ENCODE measurements around the gene DNHD1.

The DNHD1 gene, protein sequence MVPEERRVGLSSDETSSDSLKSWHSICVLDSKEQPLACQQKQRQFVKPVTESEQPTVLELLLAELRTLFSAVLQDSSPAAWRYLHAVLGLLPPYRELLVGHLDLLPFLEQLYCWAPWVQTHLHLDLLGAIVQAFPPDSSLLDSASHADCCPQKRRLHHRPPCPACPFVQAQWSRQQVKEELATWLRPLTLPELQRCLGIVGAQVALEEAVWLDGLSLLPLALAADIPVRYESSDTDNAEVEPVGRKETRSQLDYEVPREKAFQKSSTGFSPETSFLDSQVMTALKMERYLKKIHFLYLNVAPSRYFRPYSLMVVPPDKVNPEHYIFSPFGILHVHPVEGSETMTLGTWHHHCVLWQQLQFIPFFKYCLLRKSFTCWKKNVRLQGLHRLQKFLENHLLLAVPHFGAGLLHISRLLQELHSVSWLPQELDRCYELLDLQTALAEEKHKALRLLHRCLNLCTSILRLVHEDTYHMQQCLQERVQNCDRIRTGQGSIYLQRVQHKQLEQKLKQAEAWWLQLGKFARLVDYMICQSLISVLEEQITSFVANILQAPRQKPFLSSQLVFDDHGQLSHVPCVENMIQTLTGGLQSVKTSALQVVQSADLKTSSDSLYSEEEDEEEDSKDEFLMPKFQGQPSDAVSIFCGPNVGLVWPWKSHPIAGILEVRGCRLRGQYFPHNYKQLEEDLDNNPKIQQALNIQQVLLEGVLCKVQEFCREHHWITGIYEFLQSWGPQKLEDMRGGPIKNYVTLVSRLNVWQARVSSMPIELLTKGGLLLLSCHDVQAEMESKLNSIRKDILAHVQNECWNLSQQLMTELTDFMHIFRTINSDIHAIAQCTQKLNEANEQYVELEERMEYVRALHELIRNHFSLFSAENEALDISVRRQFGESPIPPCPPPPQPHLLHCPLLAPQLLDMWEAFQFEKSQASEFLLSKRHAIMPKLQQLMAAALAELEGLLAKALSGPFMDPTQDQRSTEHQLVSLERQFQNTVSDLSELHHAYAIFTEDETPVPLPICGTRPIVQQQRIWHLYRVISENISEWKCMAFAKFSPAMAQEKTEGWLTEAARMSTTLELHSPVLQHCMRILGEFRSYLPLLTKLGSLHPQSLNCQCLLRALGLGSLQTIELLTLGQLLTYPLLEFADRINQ (N-terminal part only)

DNA sequence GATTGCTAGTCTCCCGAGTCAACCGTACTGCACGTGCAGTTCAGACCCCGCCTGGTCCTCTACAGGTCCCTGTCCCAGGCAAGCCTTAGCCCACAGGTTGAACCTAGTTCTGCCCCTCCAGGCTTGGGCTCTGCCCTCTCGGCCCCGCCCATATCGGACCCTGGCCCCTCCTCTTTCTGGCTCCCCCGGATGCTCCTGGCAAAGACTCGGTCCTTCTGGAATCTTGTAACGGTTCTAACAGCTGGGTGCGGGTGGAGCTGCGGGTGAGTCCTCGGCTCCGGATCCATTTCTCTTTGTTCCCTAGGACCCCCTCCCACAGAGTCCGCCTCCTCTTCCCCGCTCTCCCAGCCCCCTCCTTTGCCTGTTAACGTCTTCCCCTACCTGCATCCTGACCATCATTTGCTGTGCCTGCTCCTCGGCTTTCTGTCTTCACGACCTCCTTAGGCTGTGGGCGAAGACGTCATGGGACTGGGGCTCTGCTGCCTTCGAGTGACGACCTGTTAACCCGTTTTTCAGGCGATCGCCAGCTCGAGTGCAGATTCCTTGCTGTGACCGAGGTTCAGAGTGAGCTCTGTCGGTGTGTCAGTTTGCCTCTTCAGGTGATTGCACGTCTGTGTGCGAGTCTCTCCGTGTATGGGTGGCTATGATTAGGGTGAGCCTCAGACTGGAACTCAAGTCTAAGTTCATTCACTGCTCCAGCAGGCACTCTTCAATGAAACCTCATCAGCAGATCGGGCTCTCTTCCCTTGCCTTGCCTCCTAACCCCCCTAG lies at the start of gene DNHD1:
TSS of gene DNHD1 (plus strand) at position 212 of the 771 bp plus-strand sequence. CDS start 936 bp downstream, outside the sequence.
- Mint-ChIP-seq H3K9me3 (no peaks in the 10 kb centered on the region), H3K27ac (peak within 1 kb of the TSS; percentile 39), H3K4me3 (no peak within 1 kb of the TSS), H3K4me1 (peaks cover 22% of the 10 kb centered on the region), H3K36me3 (peaks cover 22% of the 10 kb centered on the region), H3K27me3 (no peaks in the 10 kb centered on the region)
- ATAC-seq (ENCODE audit: low read depth) = no peak
- no peak for DNase-seq (ENCODE audit: low spot score in 2 of 2)

- DNase-seq (ENCODE audit: low spot score in 2 of 2) (no peak), ATAC-seq (ENCODE audit: low read depth) (no peak)
- H3K4me1 Mint-ChIP-seq = no peaks in the 10 kb centered on the region
- no peak overlapping the region for H3K27ac Mint-ChIP-seq
- peaks cover 5% of the 10 kb centered on the region for H3K36me3 Mint-ChIP-seq
- H3K27me3 Mint-ChIP-seq = peaks cover 3% of the 10 kb centered on the region
- H3K4me3 Mint-ChIP-seq = no peak overlapping the region
- no peaks in the 10 kb centered on the region for H3K9me3 Mint-ChIP-seq
Measured at GRCh38 chr11:6448574-6448973, 48.5 kb upstream of the DNHD1 start.

DNA sequence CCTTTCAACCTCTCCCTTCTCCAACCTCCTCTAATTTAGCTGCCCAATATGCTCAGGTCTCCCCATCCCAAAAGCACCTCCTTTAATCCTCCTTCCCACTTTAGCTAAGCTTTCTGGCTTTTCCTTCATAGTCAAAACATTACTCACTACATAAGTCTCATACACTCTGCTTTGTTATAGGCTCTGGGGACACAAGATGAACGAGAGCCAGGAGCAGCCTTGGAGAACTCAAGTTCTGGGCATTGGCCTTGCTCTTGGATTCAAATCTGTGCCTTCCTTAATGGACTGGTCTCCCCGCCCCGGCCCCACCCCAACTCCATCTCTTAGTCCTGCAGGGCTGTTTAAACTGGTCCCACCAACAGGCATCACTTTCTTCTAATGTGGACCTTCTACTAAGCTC lies 44.9 kb upstream of the DNHD1 start:
- H3K36me3 Mint-ChIP-seq = peaks cover 9% of the 10 kb centered on the region
- H3K27me3 Mint-ChIP-seq = no peaks in the 10 kb centered on the region
- DNase-seq (ENCODE audit: low spot score in 2 of 2) = no peak
- no peak overlapping the region for H3K4me3 Mint-ChIP-seq
- H3K9me3 Mint-ChIP-seq = no peaks in the 10 kb centered on the region
- H3K4me1 Mint-ChIP-seq = no peaks in the 10 kb centered on the region
- no peak overlapping the region for H3K27ac Mint-ChIP-seq
- no peak for ATAC-seq (ENCODE audit: low read depth)

- no peak overlapping the region for H3K27ac Mint-ChIP-seq
- ATAC-seq (ENCODE audit: low read depth) (no peak), DNase-seq (ENCODE audit: low spot score in 2 of 2) (no peak)
- no peak overlapping the region for H3K4me3 Mint-ChIP-seq
- H3K9me3 Mint-ChIP-seq = no peaks in the 10 kb centered on the region
- H3K36me3 Mint-ChIP-seq = peaks cover 9% of the 10 kb centered on the region
- no peaks in the 10 kb centered on the region for H3K27me3 Mint-ChIP-seq
- no peaks in the 10 kb centered on the region for H3K4me1 Mint-ChIP-seq
Measured at GRCh38 chr11:6453152-6453551, 43.9 kb upstream of the DNHD1 start.

GRCh38 chr11:6455070-6455469 lies 42.0 kb upstream of the DNHD1 start:
- Mint-ChIP-seq H3K4me3 (no peak overlapping the region), H3K36me3 (peaks cover 9% of the 10 kb centered on the region)

GRCh38 chr11:6456361-6457073 lies 40.6 kb upstream of the DNHD1 start:
- no peaks in the 10 kb centered on the region for H3K4me1 Mint-ChIP-seq

More at GRCh38 chr11:6455070-6455469, 42.0 kb upstream of the DNHD1 start:
- H3K9me3 Mint-ChIP-seq = no peaks in the 10 kb centered on the region
- H3K27me3 Mint-ChIP-seq = no peaks in the 10 kb centered on the region
- peak overlapping the region; percentile 28 for H3K27ac Mint-ChIP-seq
- ATAC-seq (ENCODE audit: low read depth) = no peak
- DNase-seq (ENCODE audit: low spot score in 2 of 2) = no peak
- H3K4me1 Mint-ChIP-seq = no peaks in the 10 kb centered on the region

DNA sequence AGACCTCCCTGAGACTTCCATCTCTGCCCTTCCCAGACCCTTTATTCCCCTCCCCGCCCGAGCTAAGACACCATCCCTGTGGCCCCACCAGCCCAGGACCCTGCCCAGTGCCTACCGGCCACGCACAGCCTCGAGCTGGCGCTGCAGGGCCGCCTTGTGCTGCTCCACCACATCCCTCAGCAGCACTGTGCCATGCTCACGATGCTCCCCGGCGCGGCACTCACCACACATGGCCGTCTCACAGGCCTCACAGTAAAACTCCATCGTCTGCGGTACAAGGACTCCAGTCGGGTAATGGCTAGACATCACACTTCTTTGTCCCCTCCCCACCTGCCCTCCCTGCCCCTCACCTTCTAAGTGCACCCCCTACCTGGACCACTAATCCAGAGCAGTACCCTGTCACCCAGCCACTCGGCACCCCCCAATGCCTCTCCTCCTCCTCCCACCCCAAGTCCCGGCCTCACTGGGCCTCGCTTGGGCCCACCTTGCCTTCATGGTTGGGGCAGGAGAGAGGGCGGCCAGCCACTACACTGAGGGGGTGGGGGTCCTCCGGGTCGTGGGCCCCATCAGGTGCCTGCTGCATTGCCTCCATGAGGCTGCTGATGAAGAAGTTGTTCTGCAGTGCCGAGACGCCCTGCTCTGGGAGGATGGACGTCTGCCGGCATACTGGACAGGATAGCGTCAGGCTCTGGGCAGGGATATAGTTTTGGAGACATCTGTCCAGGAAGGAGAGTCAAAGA lies 39.3 kb upstream of the DNHD1 start:
- DNase-seq (ENCODE audit: low spot score in 2 of 2) (no peak), ATAC-seq (ENCODE audit: low read depth) (no peak)
- H3K4me1 Mint-ChIP-seq = no peaks in the 10 kb centered on the region
- H3K4me3 Mint-ChIP-seq = no peak overlapping the region
- peaks cover 15% of the 10 kb centered on the region for H3K36me3 Mint-ChIP-seq
- H3K27ac Mint-ChIP-seq = no peak overlapping the region
- no peaks in the 10 kb centered on the region for H3K9me3 Mint-ChIP-seq
- H3K27me3 Mint-ChIP-seq = no peaks in the 10 kb centered on the region

More at GRCh38 chr11:6456361-6457073, 40.6 kb upstream of the DNHD1 start:
- Mint-ChIP-seq H3K9me3 (no peaks in the 10 kb centered on the region), H3K36me3 (peaks cover 14% of the 10 kb centered on the region), H3K27me3 (no peaks in the 10 kb centered on the region), H3K4me3 (no peak overlapping the region), H3K27ac (no peak overlapping the region)
- ATAC-seq (ENCODE audit: low read depth) (no peak), DNase-seq (ENCODE audit: low spot score in 2 of 2) (no peak)

GRCh38 chr11:6458352-6459098 lies 38.6 kb upstream of the DNHD1 start:
- ATAC-seq (ENCODE audit: low read depth) (no peak), DNase-seq (ENCODE audit: low spot score in 2 of 2) (no peak)
- Mint-ChIP-seq H3K36me3 (peaks cover 18% of the 10 kb centered on the region), H3K4me1 (no peaks in the 10 kb centered on the region), H3K9me3 (no peaks in the 10 kb centered on the region), H3K4me3 (no peak overlapping the region), H3K27me3 (no peaks in the 10 kb centered on the region), H3K27ac (no peak overlapping the region)

DNA sequence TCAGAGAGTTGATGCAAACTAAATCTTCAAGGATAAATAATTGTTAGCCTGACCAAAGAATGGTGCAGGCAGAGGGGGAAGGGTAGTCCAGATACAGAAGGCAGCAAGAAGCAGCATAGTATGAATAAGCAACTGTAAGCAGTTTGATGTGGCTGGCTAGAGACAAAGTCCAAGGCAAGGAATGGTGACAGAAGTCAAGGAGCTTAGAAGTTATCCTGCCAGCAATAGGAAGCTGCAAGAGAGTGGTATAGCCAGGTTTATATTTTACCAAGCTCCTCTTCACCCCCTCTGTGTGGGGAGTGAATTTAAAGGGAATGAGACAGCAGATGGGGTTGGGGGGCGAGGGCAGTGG lies 38.0 kb upstream of the DNHD1 start:
- no peak for ATAC-seq (ENCODE audit: low read depth)
- DNase-seq (ENCODE audit: low spot score in 2 of 2) = no peak
- no peaks in the 10 kb centered on the region for H3K4me1 Mint-ChIP-seq
- no peak overlapping the region for H3K27ac Mint-ChIP-seq
- H3K9me3 Mint-ChIP-seq = no peaks in the 10 kb centered on the region
- no peak overlapping the region for H3K4me3 Mint-ChIP-seq
- no peaks in the 10 kb centered on the region for H3K27me3 Mint-ChIP-seq
- peaks cover 22% of the 10 kb centered on the region for H3K36me3 Mint-ChIP-seq

DNA sequence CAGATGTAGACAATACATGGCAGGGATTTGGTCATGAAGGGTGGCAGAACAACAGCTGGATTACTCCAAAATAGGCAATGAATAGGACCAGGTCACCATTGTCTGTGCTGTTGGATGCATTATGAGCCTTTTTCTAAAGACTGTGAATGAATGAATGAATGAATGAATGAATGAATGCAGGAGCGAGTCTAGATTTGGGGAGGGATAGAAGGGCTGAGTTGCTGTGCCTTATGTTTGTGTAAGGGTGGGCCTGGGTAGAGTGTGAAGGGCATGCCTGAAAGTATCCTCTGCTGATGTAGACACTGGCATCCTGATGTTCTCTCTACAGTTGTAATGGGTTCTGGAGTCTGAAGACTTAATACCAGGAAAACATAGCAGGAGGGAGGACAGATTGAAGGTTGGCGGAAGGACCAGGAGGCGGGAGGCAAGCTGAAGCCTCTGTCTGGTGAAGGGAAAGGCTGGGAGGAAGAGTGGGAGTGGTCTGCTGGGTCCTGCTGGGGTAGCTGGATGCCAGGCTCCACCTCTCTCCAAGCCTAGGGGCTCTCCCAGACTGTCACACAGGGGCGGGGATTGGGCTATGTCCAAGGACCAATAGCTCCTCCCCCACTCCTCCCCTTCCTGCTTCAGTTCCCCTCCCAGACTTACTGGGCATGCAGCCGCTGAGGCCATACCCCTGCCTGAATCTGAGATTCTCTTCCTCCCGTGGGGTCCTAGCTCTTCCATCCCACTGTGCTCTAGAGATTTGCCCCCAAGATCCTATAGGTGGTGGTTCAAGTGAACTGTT lies 28.2 kb upstream of the DNHD1 start:
- Mint-ChIP-seq H3K36me3 (peaks cover 12% of the 10 kb centered on the region), H3K4me3 (no peak overlapping the region), H3K9me3 (no peaks in the 10 kb centered on the region), H3K4me1 (peaks cover 8% of the 10 kb centered on the region), H3K27me3 (peaks cover 3% of the 10 kb centered on the region), H3K27ac (no peak overlapping the region)
- DNase-seq (ENCODE audit: low spot score in 2 of 2) (no peak), ATAC-seq (ENCODE audit: low read depth) (no peak)

- Mint-ChIP-seq H3K36me3 (peaks cover 10% of the 10 kb centered on the region), H3K27me3 (peaks cover 3% of the 10 kb centered on the region), H3K27ac (no peak overlapping the region), H3K9me3 (no peaks in the 10 kb centered on the region), H3K4me3 (no peak overlapping the region), H3K4me1 (peaks cover 8% of the 10 kb centered on the region)
- no peak for ATAC-seq (ENCODE audit: low read depth)
- no peak for DNase-seq (ENCODE audit: low spot score in 2 of 2)
Measured at GRCh38 chr11:6469599-6469998, 27.5 kb upstream of the DNHD1 start.

Measured in memory B cell (primary cell).